Kidney glomerular epithelial cell (primary cell): ENCODE results near the gene TGFB2.

Experiments used
- DNase-seq: peaks from one replicate; lab custom pipeline; 2025; lab: John Stamatoyannopoulos, UW

Gene TGFB2

DNA sequence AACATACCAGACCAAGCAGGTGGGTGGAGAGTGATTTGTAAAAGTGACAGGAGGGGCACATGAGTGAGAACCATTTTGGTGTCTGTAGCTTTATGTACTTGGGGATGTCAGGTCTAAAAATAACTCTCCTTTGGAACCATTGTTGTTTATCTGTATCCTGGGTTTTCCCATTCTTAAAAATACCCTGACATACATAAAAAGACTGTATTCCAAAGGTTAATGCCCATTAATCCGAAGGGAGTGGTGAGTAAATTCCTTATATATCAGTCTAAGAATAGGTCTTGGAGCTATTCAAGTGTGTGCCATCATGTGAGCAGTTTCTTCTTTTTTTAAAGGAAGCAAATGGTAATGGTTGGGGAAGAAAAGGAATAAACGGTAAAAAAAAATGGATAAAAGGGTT is 117.5 kb downstream of the TGFB2 start:
- DNase-seq, result no peak

DNA sequence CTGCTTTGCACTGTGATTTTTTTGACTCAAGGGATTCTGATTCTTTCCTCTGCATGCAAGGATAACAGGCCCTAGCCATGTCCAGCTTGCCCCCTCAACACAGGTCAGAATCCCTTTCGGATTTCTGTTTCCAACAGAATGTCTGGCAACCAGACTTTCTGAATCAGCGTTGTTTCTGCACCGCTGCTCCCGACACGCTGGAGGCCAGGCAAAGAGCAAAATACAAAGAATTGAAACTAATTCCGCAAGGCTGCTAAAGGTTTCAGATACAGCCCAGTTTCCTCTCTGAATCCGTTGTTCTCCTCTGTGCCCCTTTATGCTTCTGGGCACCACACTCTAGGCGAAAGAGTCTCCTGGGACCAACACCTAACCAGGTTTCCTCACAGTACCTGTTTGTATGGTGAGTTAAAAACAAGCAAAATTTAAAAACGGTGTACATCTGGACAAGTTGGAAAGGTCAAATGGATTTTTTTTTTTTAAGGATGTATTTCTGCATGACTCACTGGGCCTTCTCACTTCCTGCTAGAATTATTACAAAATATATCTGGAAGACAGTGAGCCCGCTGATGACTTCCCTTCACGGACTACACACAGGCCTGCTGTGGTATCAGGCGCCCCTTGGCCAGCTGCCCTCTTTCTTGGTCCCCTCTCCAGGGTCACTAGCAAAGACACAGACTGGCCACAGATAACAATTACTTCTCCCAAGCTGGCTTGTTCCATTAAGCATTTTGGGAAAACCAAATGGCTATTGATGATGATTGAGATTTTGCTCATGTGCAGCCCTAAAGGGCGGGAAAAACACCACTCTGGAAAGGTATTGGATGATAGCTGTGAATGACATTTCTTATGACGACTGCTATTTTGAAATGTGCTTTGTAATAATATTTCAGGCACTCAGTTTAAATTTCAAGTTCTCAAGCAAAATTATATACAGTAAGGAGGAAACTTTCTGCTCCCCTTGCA is 118.3 kb downstream of the TGFB2 start:
- DNase-seq, result no peak

DNA sequence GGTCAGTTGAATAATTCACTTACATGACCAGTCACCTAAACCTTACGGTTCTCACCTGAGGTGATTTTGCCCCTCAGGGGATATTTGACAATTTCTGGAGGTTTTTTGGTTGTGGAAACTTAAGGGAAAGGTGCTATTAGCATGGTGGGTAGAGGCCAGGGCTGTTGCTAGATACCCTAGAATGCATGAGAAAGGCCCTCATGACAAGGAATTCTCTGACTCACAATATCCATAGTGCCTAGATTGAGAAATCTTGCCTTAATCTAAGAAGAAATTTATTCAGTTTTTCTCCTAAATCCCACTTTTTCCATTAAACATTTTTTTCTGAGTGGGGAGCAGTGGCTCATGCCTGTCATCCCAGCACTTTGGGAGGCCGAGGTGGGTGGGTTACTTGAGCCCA is 119.7 kb downstream of the TGFB2 start:
- DNase-seq, result no peak

DNA sequence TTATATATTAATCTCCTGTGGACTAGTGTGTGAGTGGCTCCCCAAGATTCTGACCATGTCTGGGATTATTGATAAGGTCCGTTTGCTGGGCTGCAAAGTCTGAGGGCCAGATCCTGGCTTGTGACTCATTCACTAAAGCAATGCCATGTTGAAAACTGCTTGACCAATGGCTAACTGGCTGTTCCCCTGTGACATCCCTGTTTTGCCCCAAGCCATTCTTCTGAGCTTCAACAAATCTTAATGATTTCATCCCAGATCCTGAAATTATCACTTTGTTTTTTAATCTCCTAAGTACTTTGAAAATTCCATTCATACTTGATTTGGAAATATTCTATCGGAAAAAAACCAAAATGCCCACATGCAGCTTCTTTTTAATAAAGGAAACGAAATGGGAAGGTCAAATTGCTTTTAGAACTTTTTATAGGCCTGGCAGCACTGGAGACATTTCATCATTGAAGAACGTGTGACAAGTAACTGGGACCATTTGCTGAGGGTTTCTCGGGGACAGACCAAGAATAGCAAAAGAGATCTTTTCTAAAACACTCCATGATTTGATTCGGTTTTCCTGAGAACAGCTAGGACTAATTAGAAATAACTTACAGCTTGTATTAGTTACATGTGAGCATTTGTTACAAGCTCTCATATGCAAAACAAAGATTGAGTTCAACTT is 121.3 kb downstream of the TGFB2 start:
- no peak for DNase-seq

DNA sequence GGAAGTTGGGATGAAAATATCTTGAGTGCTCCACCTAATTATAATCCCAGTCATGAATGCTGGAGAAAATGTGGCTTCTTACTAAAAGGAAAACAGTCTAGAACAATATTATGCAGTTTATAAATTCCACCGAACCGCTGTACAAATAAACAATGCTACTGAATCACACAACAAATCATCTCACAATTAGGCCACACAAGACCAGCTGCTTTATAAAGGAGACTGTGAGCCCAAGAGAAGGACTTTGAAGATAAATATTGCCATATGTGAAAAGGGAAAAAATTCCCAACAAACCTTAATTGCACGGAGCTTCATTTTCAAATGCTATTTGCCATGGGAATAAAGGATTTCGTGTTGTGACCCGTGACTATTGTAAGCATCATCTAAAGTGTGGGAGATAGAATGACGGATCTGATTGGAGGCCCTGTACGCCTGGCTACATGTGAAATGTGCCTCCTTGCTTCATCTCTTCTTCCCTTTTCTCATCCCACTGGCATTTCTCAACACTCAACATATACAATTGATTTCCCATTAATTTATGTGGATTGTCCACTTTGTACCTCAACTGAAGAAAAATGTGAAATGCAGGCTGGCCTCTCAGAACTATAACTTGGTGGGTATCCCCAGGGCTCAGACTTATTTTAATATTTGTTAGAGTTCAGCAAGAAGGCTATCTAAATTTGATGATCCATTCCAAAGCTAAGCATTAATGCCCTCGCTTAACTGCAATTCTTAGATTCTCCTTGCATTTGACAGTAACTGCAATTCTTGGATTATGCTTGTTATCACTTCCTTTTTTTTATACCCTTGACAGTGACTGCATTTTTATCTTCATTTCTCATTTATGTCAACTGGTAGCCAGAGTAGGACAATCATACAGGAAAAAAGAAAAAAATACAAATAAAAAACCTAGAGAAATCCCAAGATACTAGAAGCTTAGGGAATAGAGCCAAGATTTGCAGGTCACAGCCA is 122.3 kb downstream of the TGFB2 start:
- DNase-seq, result no peak

DNA sequence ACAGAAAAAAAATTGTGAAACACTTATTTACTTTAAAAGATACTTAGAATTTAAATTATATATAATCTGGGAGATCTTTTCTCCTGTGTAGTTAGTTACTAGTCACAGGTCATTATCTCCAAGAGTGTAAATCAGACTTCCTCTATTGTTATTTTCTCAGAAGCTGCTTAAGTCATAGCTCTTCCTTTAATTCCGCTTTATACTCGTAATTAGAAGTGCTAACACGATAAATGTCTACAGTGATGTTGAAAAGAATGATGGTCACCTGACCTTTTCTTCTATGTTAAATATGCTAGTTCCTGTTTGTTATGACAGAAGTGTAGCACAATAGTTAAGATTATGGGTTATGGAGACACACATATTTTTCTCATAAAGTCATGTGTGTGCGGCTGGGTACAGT is 123.6 kb downstream of the TGFB2 start:
- no peak for DNase-seq

DNA sequence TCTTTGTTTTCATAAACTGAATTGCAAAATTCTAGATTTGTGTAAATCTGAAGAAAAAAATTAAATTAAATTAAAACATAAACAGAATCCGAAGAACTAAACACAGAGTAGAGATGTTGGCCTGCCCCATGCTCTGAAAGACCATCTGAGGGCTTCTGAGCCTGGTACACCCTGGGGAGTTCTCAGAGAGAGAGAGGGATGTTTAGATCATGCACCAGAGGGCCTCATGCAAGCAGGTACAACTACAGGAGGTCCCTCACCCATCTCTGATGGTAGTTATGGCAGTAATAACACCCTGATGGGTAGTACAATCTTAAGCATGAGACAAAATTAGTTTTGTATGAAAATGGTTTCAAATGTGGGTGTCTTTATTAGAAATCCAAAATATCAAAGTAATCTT is 127.7 kb downstream of the TGFB2 start:
- no peak for DNase-seq

DNA sequence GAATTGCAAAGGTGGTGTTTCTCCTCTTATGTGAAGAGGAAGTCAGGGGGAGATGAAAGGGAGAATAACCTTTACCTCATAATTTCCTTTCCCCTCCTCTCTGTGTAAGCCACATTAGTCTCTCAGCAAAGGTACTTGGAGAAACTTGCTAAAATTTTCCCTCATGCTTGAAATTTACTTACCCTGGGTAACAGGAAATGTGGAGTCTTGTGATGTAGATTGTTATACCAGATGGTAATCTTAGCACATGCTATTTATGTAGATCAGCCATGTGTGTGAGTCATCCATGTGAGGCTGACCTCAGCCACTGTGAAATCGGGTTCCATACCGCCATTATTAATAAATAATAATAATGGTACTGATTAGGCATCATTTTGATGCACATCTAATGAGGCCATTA is 128.4 kb downstream of the TGFB2 start:
- DNase-seq, result no peak

DNA sequence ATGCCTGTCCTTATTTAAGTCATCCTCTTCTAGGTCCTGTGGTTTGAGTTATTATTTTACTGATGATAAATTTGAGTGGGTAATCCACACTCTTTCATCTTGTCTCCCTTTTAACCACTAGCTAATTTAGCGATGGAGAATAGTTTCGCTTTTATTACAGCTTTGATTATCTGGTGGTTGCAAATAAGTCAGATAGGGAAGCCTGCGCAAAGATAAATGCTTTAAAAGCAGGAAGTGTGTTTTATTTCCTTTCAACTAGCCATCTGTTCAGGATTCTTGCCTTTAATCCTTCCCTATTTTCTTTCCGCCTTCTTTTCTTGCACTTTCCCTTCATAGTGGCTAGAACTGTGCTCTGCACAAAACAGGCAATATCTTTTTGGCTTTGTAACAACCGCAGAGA is 129.0 kb downstream of the TGFB2 start:
- DNase-seq, result no peak

DNA sequence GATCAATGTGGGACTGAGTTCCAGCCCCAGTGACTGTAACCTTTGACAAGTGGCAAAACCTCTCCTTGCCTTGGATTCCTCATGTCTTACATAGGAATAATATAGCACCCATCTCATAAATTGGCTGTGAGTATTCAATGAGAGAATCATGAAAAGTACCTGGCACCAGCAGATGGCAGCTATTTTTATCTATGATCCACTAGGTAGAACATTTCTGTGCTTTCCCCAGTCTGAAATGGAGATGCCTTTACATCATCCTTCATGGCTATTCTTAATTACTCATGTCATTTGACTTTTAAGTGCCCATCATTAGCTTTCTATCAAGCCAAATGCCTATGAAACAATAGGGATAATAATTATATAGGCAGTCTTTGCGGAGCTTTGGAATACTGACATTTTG is 130.1 kb downstream of the TGFB2 start:
- peak; percentile 54 for DNase-seq

DNA sequence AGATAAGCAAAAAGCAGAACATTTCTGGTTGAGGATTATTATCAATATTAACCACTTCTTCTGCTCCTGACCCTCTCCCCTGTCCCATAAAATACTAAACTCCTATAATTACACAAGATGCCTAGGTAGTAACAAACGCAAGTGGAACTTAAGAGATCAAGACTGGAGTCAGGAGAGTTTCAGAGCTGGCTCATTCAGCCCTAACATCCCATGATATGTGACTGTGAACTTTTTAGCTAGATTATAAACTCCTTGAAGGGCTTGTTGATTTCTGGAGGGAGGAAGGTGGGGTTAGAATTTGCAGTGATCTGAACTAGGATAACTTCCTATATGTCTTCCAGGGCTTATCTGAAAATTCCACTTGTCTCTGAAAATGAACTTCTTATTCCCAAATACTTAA is 130.6 kb downstream of the TGFB2 start:
- no peak for DNase-seq

DNA sequence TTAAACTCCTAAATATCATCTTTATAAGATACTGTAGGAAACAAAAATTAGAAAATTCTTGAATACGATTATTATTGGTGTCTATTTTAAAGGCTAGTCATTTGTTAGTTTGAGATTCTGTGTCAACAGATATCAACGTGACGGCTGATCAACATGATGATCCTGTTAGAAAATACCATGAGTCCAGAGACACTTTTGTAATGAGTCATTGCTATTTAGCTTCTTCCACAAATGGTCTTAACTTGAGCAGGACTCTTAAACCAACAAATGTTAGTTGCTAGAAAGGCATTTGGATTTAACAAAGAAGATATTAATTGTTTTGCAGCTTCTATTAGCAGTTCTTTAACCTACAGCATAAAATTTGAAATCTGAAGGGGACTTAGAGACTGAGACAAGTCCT is 131.2 kb downstream of the TGFB2 start:
- peak; percentile 78 for DNase-seq

DNA sequence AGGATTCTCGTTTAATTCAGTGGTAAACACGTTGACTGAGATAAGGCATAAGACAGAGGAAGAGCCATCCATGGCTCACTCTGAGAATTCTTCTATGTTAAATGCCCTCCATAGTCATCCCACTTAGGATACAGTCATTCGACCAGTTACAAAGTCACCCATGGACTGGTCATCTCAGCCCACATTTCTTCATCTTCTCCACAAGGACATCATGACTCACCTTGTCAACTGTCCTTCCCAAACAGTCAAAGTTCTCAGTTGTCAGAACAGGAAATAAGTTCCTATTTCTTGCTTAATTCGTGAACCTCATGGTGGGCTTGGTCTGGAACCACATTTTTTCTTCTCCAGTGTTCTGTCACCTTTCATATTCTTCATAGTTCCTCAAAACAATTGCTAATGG is 133.2 kb downstream of the TGFB2 start:
- DNase-seq, result no peak

DNA sequence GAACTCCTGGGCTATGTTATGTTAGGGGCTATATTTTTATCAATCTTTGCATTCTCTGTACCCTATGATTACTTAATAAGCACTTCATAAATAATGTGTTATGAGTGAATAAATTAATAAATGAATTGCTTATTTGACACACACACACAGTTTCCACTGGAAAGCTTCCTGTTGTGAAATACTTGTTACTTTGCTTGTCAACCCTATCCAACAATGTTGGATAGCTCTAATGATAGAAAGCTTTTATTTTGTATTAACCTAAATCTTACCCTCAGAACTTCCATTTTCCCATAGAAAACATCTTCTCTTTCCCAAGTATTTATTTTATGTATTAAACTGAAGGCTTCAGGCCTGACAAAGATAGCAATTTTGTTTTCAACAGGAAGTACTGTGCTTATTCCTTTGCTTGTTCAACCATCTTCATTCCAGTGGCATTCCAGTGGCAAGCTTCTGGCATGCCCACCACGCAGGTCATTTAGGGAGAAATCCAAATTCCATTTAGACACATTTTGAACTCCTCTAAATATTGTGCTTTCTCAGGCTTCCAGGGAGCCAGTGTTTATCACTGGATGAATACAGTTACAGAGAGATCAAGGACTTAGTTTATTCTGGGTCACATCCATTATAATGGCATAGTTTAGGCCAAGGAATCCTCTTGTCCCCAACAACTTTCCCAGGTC is 134.4 kb downstream of the TGFB2 start:
- DNase-seq, result peak; percentile 77

DNA sequence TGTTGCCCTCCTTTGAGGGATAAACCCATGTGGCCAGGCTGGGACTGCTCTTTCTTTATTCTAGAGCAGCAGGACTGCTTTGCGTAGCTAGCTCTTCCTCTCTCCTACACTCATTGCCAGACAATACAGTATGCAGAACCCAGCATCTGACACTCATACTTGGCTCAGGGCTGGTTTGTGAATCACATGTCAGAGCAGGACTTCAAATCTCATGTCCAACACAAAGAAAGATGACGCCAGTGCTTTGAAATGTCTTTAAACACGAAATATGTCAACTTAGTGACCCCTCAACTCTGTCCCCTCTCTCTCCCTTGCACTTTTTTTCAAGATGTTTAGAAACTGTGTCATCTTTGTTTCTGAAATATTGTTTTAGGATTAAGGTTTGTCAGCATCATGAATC is 135.0 kb downstream of the TGFB2 start:
- DNase-seq, result peak; percentile 64

DNA sequence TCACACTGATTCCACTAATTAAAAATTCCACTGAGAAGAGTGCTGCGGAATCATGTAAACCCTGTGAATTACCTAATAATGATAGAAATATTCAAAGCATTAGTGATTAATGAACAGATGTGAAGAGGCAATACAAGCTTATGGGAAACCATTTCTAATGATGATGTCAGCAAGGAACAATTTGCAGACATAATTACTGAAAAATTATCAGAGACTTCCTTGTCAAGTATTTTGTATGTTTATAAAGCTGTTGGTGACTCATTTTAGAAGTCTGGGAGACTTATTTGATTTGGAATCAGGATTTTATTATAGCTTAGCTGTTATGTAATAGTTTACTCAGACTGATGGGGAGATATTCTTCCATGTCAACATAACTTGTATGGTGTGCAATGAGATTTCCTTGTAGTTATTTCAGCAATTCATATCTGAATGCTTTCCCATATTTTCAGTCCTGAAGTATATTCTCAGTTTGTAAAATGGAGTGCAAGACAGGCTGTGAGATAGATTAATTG is 135.5 kb downstream of the TGFB2 start:
- DNase-seq, result peak; percentile 62

DNA sequence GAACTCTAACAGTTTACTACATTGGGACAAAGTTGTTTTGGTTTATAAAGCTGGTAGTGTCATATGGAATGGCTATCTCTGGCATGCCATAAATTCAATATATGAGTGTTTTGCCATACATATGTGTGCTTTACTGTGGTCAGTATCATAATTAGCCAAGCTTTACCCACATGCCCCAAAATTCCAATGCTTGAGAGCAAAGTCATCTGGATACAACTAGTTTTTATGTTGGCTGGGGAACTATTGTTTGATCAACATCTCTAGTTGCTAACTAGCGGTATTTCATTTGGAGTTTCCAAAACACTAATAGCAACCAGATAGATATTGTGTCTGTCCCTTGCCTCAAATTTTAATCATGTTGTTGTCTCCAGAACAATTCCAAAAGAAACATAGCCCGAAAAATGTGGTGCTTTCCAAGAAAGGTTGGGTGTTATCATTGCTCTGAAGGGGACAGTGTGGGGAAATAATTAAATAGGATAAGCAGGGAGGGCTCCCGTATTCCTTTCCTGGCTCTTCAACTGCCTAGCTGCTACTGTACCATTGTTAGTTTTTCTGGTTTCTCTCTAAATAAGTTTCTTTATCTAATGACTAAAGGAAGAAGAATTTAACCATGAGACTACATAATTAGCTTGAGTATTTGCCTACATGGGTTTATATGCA is 136.1 kb downstream of the TGFB2 start:
- DNase-seq, result peak; percentile 19

DNA sequence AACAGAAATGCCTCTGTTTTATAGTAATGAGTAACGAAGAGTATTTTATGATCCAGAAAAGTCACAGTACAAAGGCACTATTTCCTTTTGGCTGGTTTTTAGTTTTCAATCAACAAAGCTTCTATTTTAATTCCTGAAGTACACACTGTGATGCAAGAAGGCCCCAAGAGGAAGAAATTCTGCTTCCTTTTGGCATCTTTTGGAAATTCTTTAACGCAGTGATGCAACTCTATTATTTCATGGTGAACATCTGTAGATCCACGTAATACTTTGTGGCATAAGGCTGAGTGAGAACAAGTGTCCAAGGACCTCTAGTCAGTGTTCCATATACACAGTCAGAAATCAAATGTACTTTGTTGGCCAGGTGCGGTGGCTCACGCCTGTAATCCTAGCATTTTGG is 137.5 kb downstream of the TGFB2 start:
- DNase-seq, result no peak

DNA sequence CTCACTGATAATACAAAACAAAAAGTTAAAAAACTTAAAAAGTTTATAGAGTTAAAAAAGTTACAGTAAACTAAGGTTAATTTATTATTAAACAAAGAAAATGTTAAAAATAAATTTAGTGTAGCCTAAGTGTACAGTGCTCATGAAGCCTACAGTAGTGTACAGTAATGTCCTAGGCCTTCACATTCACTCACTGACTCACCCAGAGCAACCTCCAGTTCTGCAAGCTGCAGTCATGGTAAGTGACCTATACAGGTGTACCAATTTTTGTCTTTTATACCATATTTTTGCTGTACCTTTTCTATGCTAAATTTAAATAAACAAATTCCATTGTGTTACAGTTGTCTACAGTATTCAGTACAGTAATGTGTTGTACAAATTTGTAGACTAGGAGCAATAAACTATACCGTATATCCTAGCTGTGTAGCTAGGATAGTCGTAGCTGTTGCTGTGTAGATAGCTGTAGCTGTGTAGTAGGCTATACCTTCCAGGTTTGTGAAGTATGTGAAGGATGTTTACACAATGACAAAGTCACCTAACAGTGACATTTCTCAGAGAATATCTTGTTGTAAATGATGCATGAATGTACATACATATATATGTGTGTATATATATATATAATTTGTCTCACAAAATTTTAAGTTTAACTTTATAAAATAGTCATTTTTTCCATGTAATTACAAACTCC is 140.2 kb downstream of the TGFB2 start:
- no peak for DNase-seq

DNA sequence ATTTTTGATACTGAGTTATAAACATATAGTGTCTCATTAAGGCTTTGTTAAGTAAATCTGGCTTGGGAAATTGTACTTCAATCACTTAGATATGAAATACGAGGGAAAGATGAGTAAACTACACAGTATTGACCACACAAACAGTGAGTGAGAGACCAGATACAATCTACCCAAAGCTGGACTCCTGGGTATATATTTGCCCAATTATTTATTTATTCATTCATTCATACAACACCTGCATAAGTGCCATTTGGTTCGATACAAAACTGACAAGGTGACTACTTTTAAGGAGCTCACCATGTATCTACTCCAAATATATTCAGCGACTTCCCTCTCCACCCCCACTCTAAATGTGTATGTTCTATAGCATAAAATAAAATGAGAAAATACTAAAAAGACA is 143.4 kb downstream of the TGFB2 start:
- DNase-seq, result no peak
